T-cell (primary cell): Measurements from ENCODE around the gene GSC. TPM values are rescaled to one million over a fixed set of nuclear protein-coding genes. Genes with fewer than 3 reads are reported as not detected.

Experiments used
- ATAC-seq, 4 experiments: fragments of 200-7000 bp in 3 of 4; fragments of 150-1000 bp in 1 of 4; cut with Tn5 transposase; replicated peaks in 1 of 4; 1 replicate in 3 of 4; 2 replicates in 1 of 4; pipeline ENCODE4 v1.10.0; 2021; ENCODE audit warnings: moderate library complexity in 3 of 4, mild to moderate bottlenecking in 2 of 4, moderate number of reproducible peaks in 1 of 4
- CTCF ChIA-PET, 2 donors: fragments of 300-600 bp; sonication (Branson Sonifier 250); formaldehyde crosslinking; loops; one replicate each; lab custom pipeline; 2022; ENCODE audit warnings: antibody characterized with exemption in 2 of 2; lab: Charles Lee
- POLR2A ChIA-PET, 2 donors: fragments of 300-600 bp; sonication (Branson Sonifier 250); formaldehyde crosslinking; loops; one replicate each; lab custom pipeline; 2022; ENCODE audit warnings: antibody characterized with exemption in 2 of 2; lab: Charles Lee
- DNase-seq, 35 experiments: peaks; one replicate each; pipeline versions ENCODE4 v3.0.0 to v3.0.0-alpha.2; 2013 to 2023
- H3K27ac ChIP-seq: one replicate; pipeline ENCODE4 v1.5.1; 2013; ENCODE audit warnings: low read length
- H3K27me3 ChIP-seq, 2 experiments: replicated peaks in 1 of 2; 1 replicate in 1 of 2; 2 replicates in 1 of 2; pipeline versions ENCODE4 v1.6.1 to v1.7.0; 2013; ENCODE audit warnings: low read length in 1 of 2, mixed read lengths in 1 of 2; ENCODE audit not compliant: control insufficient read depth in 2 of 2, insufficient read depth in 2 of 2; ENCODE audit errors: extremely low read depth in 1 of 2
- H3K36me3 ChIP-seq, 2 donors: 1 replicate in 1 of 2; 2 replicates in 1 of 2; pipeline versions ENCODE4 v1.6.1 to v1.7.0; 2013; ENCODE audit warnings: low read length in 1 of 2; ENCODE audit not compliant: control insufficient read depth in 2 of 2, insufficient read depth in 1 of 2; ENCODE audit errors: extremely low read depth in 1 of 2
- H3K4me1 ChIP-seq, 2 experiments: 1 replicate in 1 of 2; 2 replicates in 1 of 2; pipeline versions ENCODE4 v1.6.1 to v1.7.0; 2013; ENCODE audit warnings: low read length in 2 of 2, mixed read lengths in 1 of 2; ENCODE audit not compliant: insufficient read depth in 2 of 2, control insufficient read depth in 1 of 2; ENCODE audit errors: extremely low read depth in 1 of 2
- H3K4me3 ChIP-seq, 2 donors: 1 replicate in 1 of 2; 2 replicates in 1 of 2; pipeline versions ENCODE4 v1.5.1 to v1.7.0; 2013; ENCODE audit warnings: mild to moderate bottlenecking in 2 of 2, low read length in 1 of 2, moderate library complexity in 1 of 2; ENCODE audit not compliant: control insufficient read depth in 1 of 2; ENCODE audit errors: extremely low read depth in 1 of 2
- H3K9me3 ChIP-seq: 2 replicates; pipeline ENCODE4 v1.7.0; 2013
- H3K27ac Mint-ChIP-seq, 2 donors: one replicate each; pipeline ENCODE4 v1.8.0; 2020 to 2021; ENCODE audit warnings: mild to moderate bottlenecking in 2 of 2, mixed read lengths in 2 of 2
- H3K27me3 Mint-ChIP-seq, 2 donors: one replicate each; pipeline ENCODE4 v1.8.0; 2021 to 2022; ENCODE audit warnings: mixed read lengths in 2 of 2
- H3K36me3 Mint-ChIP-seq: one replicate; pipeline ENCODE4 v1.8.0; 2021; ENCODE audit warnings: mixed read lengths
- H3K4me1 Mint-ChIP-seq, 3 donors: one replicate each; pipeline ENCODE4 v1.8.0; 2020 to 2022; ENCODE audit warnings: mixed read lengths in 3 of 3, mild to moderate bottlenecking in 1 of 3
- H3K4me3 Mint-ChIP-seq, 3 donors: one replicate each; pipeline ENCODE4 v1.8.0; 2020 to 2022; ENCODE audit warnings: mild to moderate bottlenecking in 3 of 3, mixed read lengths in 3 of 3, moderate library complexity in 3 of 3
- H3K9me3 Mint-ChIP-seq, 3 donors: one replicate each; pipeline ENCODE4 v1.8.0; 2020 to 2022; ENCODE audit warnings: mixed read lengths in 3 of 3
- WGBS: methylation state at CpG from one replicate; pipeline ENCODE4 v1.1.5; 2013; ENCODE audit warnings: missing lambda C conversion rate; ENCODE audit not compliant: insufficient coverage; 5-methylcytosine and 5-hydroxymethylcytosine counted together
- total RNA-seq, 35 experiments: library from RNA in 6 of 35; stranded (reverse) in 6 of 35; fragments of 120-200 nt in 1 of 35; gene quantifications; one replicate each; pipeline versions ENCODE4 v1.2.1 to v1.2.4 and lab custom pipeline; 2013 to 2026

The GSC gene
- total RNA-seq, 5 donors from 2014 or later (not counting 1 experiment from before 2014, with no cell fraction given) = 0.37 to 0.59 TPM; not detected in 3

DNA sequence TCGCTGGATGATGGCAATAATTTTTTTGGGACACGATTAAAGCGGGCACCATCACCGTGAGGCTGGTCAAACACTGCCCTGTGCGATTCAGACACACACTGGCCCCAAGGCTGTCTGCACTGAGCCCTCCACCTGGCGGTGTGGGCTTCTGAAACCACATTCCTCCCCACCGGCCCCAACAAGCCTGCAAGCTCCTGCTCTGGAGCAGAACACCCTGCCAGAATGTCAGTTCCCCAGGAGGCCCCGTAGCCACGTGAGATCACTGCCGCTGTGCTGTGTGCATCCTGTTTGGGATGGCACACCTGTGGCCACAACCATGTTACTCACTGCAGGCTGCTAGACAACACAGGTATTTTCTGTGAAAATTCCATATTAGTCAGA, 7.9 kb downstream of the GSC start:
- no peak overlapping the region for H3K4me3 ChIP-seq
- DNase-seq = no peak
- no peaks in the 10 kb centered on the region for H3K4me1 ChIP-seq
- Mint-ChIP-seq H3K4me1 (no peaks in the 10 kb centered on the region), H3K4me3 (no peak overlapping the region), H3K27ac (no peak overlapping the region), H3K27me3 (peaks cover 46 to 52% of the 10 kb centered on the region in 2 donors), H3K9me3 (no peaks in the 10 kb centered on the region), H3K36me3 (no peaks in the 10 kb centered on the region)
- CTCF ChIA-PET = no interaction called here
- no peak overlapping the region for H3K27ac ChIP-seq
- WGBS = 65% methylated on average over 10 of the region's 10 CpGs
- no peaks in the 10 kb centered on the region for H3K9me3 ChIP-seq
- no peak for ATAC-seq
- peaks cover 11 to 45% of the 10 kb centered on the region in 2 experiments for H3K27me3 ChIP-seq
- POLR2A ChIA-PET = no interaction called here
- H3K36me3 ChIP-seq = no peaks in the 10 kb centered on the region

GRCh38 chr14:94761348-94761996, 8.4 kb downstream of the GSC start:
- Mint-ChIP-seq H3K9me3 (no peaks in the 10 kb centered on the region), H3K4me3 (no peak overlapping the region), H3K36me3 (no peaks in the 10 kb centered on the region), H3K4me1 (no peaks in the 10 kb centered on the region), H3K27me3 (peaks cover 43 to 48% of the 10 kb centered on the region in 2 donors), H3K27ac (no peak overlapping the region)
- Histone ChIP-seq H3K27ac (no peak overlapping the region), H3K36me3 (no peaks in the 10 kb centered on the region), H3K27me3 (peaks cover 8 to 41% of the 10 kb centered on the region in 2 experiments), H3K4me3 (no peak overlapping the region), H3K9me3 (no peaks in the 10 kb centered on the region), H3K4me1 (no peaks in the 10 kb centered on the region)
- no peak for DNase-seq
- ATAC-seq = no peak
- WGBS = 89% methylated on average over 4 of the region's 12 CpGs
- POLR2A ChIA-PET = no interaction called here
- CTCF ChIA-PET = no interaction called here

DNA sequence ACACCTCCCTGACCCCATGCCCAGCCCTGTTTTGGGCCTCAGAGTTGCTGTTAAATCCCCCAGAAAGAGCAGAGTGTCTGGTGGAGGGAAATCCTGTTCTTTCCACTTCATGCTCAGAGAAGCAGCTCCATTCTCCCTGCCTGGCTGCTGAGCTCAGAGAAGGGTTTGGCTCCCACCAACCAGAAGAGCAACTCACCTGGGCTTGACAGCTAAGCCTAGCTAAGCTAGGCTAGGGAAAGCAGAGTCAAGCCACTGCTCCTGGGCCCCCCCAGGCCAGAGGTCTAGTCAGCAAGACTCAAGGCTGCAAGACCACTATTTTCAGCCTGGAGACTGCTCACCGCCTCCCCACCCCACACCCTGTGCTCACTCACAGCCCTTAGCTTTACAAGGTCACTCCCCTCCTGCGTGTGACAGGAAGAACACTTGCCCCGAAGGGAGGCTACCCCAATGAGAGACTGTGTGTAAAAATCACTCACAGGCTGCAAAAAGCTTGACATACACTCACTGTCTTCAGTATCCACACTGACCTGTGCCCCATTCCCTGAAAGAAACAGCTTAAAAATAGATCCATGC, 13.5 kb downstream of the GSC start:
- H3K27me3 ChIP-seq = peaks cover 0 to 9% of the 10 kb centered on the region in 2 experiments
- no peaks in the 10 kb centered on the region for H3K4me1 ChIP-seq
- no peak overlapping the region for H3K27ac ChIP-seq
- H3K4me3 Mint-ChIP-seq = no peak overlapping the region
- H3K36me3 Mint-ChIP-seq = no peaks in the 10 kb centered on the region
- H3K36me3 ChIP-seq = no peaks in the 10 kb centered on the region
- peaks cover 6 to 9% of the 10 kb centered on the region in 2 donors for H3K27me3 Mint-ChIP-seq
- no peak overlapping the region for H3K27ac Mint-ChIP-seq
- DNase-seq (no peak), ATAC-seq (no peak)
- 0% methylated on average over 2 of the region's 3 CpGs for WGBS
- no peaks in the 10 kb centered on the region for H3K4me1 Mint-ChIP-seq
- CTCF ChIA-PET = no interaction called here
- POLR2A ChIA-PET = no interaction called here
- H3K9me3 ChIP-seq = no peaks in the 10 kb centered on the region
- H3K9me3 Mint-ChIP-seq = no peaks in the 10 kb centered on the region
- H3K4me3 ChIP-seq = no peak overlapping the region

DNA sequence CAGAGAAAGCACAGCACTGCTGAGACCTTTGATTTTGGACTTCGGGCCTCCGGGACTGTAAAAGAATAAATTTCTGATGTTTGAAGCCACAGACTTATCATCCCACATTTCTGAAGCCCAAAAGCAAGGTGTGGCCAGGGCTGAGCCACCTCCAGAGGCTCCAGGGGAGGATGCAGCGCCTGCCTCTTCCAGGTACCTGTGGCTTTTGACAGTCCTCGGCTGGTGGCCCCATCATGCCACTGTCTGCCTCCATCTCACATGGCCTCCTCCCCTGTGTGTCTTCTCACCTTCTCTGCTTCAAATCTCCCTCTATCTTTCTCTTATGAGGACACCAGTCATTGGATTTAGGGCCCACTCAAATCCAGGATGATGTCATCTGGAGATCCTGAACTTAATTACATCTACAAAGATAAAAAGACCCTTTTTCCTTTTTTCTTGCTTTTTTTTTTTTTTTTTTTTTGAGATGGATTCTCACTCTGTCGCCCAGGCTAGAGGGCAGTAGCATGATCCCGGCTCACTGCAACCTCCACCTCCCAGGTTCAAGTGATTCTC, 15.4 kb downstream of the GSC start:
- no peaks in the 10 kb centered on the region for H3K36me3 ChIP-seq
- CTCF ChIA-PET = no interaction called here
- no peaks in the 10 kb centered on the region for H3K9me3 Mint-ChIP-seq

DNA sequence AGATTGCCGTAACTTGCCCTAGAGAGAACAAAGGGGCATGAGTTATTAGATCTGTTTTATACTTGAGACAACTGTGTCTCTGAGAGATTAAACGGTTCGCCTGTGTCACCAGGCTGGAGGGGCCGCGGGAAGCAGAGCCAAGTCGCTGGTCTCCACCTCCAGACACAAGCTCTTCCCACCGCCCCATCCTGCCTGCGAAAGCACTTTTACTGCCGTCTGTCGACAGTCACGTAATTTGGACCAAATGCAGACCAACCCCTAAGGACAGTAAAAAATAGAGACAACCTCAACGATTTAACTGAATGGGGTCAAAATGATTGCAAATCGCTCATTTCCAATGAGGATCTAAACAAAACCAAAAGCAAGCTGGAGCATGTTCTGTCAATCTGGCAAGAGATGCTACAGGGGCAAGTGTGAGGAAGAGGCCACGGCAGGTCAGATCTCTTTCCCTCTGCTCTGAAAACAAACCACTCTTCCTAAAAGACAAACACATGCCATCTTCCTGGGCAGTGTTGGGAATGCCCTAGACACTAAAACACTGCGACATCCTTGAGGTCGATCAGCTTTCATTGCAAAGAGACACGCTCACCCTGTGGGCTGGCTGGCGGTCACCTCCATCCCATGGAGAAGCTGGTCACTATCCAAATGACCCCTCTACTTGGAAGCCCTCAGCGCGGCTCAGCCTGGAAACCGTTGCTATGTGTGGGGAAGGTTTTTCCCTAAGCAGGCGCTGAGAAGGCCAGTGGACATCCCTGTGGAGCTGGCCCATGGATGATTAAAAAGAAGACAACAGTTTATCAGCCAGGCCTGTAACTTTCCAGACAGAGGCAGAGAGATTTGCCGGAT, 17.1 kb downstream of the GSC start:
- WGBS = 90% methylated on average over 10 of the region's 23 CpGs
- no peak for ATAC-seq
- no peaks in the 10 kb centered on the region for H3K9me3 Mint-ChIP-seq
- H3K36me3 ChIP-seq = no peaks in the 10 kb centered on the region
- no peaks in the 10 kb centered on the region for H3K36me3 Mint-ChIP-seq
- ChIA-PET CTCF (no interaction called here), POLR2A (no interaction called here)
- no peak overlapping the region for H3K27ac ChIP-seq
- no peaks in the 10 kb centered on the region for H3K4me1 Mint-ChIP-seq
- peaks cover 6 to 9% of the 10 kb centered on the region in 2 donors for H3K27me3 Mint-ChIP-seq
- H3K4me1 ChIP-seq = no peaks in the 10 kb centered on the region
- no peak overlapping the region for H3K4me3 ChIP-seq
- DNase-seq = no peak
- H3K4me3 Mint-ChIP-seq = no peak overlapping the region
- peaks cover 0 to 3% of the 10 kb centered on the region in 2 experiments for H3K27me3 ChIP-seq
- H3K27ac Mint-ChIP-seq = no peak overlapping the region
- no peaks in the 10 kb centered on the region for H3K9me3 ChIP-seq

More for the DNA sequence above, 15.4 kb downstream of the GSC start:
- no peak overlapping the region for H3K27ac Mint-ChIP-seq
- Histone ChIP-seq H3K4me3 (no peak overlapping the region), H3K27ac (no peak overlapping the region), H3K27me3 (peaks cover 0 to 11% of the 10 kb centered on the region in 2 experiments), H3K9me3 (no peaks in the 10 kb centered on the region), H3K4me1 (no peaks in the 10 kb centered on the region)
- DNase-seq (no peak), ATAC-seq (no peak)
- H3K27me3 Mint-ChIP-seq = peaks cover 7 to 13% of the 10 kb centered on the region in 2 donors
- H3K4me1 Mint-ChIP-seq = no peaks in the 10 kb centered on the region
- 50% methylated on average over 2 of the region's 6 CpGs for WGBS
- POLR2A ChIA-PET = no interaction called here
- no peak overlapping the region for H3K4me3 Mint-ChIP-seq
- no peaks in the 10 kb centered on the region for H3K36me3 Mint-ChIP-seq

GRCh38 chr14:94751956-94752355, 18.0 kb downstream of the GSC start:
- ATAC-seq (no peak), DNase-seq (no peak)
- Histone ChIP-seq H3K9me3 (no peaks in the 10 kb centered on the region), H3K4me1 (no peaks in the 10 kb centered on the region), H3K36me3 (no peaks in the 10 kb centered on the region), H3K27me3 (peaks cover 0 to 3% of the 10 kb centered on the region in 2 experiments), H3K4me3 (no peak overlapping the region), H3K27ac (no peak overlapping the region)
- peaks cover 7 to 9% of the 10 kb centered on the region in 2 donors for H3K27me3 Mint-ChIP-seq
- ChIA-PET CTCF (no interaction called here), POLR2A (no interaction called here)
- 63% methylated on average over 1 of the region's 4 CpGs for WGBS
- H3K36me3 Mint-ChIP-seq = no peaks in the 10 kb centered on the region
- no peak overlapping the region for H3K27ac Mint-ChIP-seq
- H3K4me1 Mint-ChIP-seq = no peaks in the 10 kb centered on the region
- H3K9me3 Mint-ChIP-seq = peaks cover 0 to under 1% (median 0%) of the 10 kb centered on the region in 3 donors
- no peak overlapping the region for H3K4me3 Mint-ChIP-seq
